OCI-LY1 (cell line): ENCODE data around the gene IL12RB1.

Experiments used
- H2AFZ ChIP-seq: fragments of 200-600 bp; sonication (generic), shearing (Covaris generic); 2 replicates; pipeline ENCODE4 v1.6.0; 2014; ENCODE audit warnings: antibody characterized with exemption, mild to moderate bottlenecking, low read length
- H3F3A ChIP-seq: fragments of 200-600 bp; sonication (generic), shearing (Covaris generic); 2 replicates; pipeline ENCODE4 v1.6.0; 2014; ENCODE audit warnings: mild to moderate bottlenecking, antibody characterized with exemption, low read length, moderate library complexity; ENCODE audit not compliant: insufficient read depth
- H3K27ac ChIP-seq: fragments of 200-600 bp; sonication (generic); 2 replicates; pipeline ENCODE4 v1.5.1; 2014; ENCODE audit warnings: low read length, mixed run types, mild to moderate bottlenecking, low read depth; ENCODE audit not compliant: poor library complexity, severe bottlenecking
- H3K27me3 ChIP-seq: fragments of 200-600 bp; sonication (generic); 2 replicates; pipeline ENCODE4 v1.6.0; 2014; ENCODE audit warnings: antibody characterized with exemption, mild to moderate bottlenecking, low read length, moderate library complexity; ENCODE audit not compliant: insufficient read depth
- H3K36me3 ChIP-seq: fragments of 200-600 bp; sonication (generic); 2 replicates; pipeline ENCODE4 v1.6.1; 2014; ENCODE audit warnings: mild to moderate bottlenecking, antibody characterized with exemption, low read length, moderate library complexity, mixed read lengths; ENCODE audit not compliant: insufficient read depth
- H3K4me1 ChIP-seq: fragments of 200-600 bp; sonication (generic); 2 replicates; pipeline ENCODE4 v1.5.1; 2014; ENCODE audit warnings: mild to moderate bottlenecking, low read length, moderate library complexity; ENCODE audit not compliant: insufficient read depth, severe bottlenecking
- H3K4me2 ChIP-seq: fragments of 200-600 bp; sonication (generic), shearing (Covaris generic); 2 replicates; pipeline ENCODE4 v1.6.1; 2014; ENCODE audit warnings: low read length
- H3K4me3 ChIP-seq: fragments of 200-600 bp; sonication (generic); 2 replicates; pipeline ENCODE4 v1.5.1; 2014; ENCODE audit warnings: low read length, low read depth, mild to moderate bottlenecking, mixed read lengths; ENCODE audit not compliant: poor library complexity, severe bottlenecking
- H3K79me2 ChIP-seq: fragments of 200-600 bp; shearing (Covaris generic); 2 replicates; pipeline ENCODE4 v1.6.1; 2016; ENCODE audit warnings: mixed run types, low read length, mixed read lengths; ENCODE audit not compliant: insufficient read depth
- H3K9ac ChIP-seq: fragments of 200-600 bp; sonication (generic), shearing (Covaris generic); 2 replicates; pipeline ENCODE4 v1.6.1; 2014; ENCODE audit warnings: mild to moderate bottlenecking, low read length, mixed read lengths
- H3K9me2 ChIP-seq: fragments of 200-600 bp; sonication (generic), shearing (Covaris generic); 2 replicates; pipeline ENCODE4 v1.6.1; 2014; ENCODE audit warnings: low read depth, mild to moderate bottlenecking, low read length, mixed read lengths
- H3K9me3 ChIP-seq: fragments of 200-600 bp; shearing (Covaris generic); 2 replicates; pipeline ENCODE4 v1.6.1; 2014; ENCODE audit warnings: low read length, mixed read lengths
- H4K20me1 ChIP-seq: fragments of 200-600 bp; sonication (generic), shearing (Covaris generic); 2 replicates; pipeline ENCODE4 v1.6.0; 2016; ENCODE audit warnings: mild to moderate bottlenecking, low read length; ENCODE audit not compliant: insufficient read depth
- EZH2 ChIP-seq: fragments of 200-600 bp; sonication (generic), shearing (Covaris generic); IDR thresholded peaks from 2 replicates; pipeline ENCODE4 v1.8.0; 2017; ENCODE audit warnings: borderline replicate concordance, mixed run types, mild to moderate bottlenecking, antibody characterized with exemption, low read length, moderate library complexity, mixed read lengths
- TF ChIP-seq, protein P1 (sequence below): fragments of 200-600 bp; sonication (generic), shearing (Covaris generic); IDR thresholded peaks from 2 replicates; pipeline ENCODE4 v1.5.1; 2017; ENCODE audit warnings: mild to moderate bottlenecking, antibody characterized with exemption, low read length, moderate library complexity, mixed read lengths

Gene IL12RB1

DNA sequence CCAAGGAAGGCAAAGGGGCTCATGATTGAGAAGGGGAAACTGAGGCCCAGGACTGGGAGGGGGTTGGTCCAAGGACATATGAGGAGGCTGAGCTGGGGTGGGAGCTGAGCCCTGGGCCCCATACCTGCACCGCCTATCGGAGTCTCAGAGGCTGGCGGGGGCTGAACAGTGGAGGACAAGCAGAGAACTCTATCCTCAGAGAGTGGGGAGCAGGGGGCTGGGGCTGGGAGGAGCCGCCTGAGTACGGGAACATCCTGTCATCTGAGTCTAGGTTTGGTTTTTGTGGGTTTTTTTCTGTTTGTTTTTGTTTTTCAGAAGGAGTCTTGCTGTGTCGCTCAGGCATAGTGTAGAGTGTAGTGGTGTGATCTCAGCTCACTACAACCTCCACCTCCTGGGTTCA, 72.5 kb downstream of the IL12RB1 start:
- H3K79me2 ChIP-seq, result no peaks in the 10 kb centered on the region
- no peaks in the 10 kb centered on the region for H4K20me1 ChIP-seq
- H3K27me3 ChIP-seq, result no peaks in the 10 kb centered on the region
- H3K36me3 ChIP-seq, result peaks cover 55% of the 10 kb centered on the region
- H3K4me2 ChIP-seq, result no peak overlapping the region
- no peaks in the 10 kb centered on the region for H3K9me2 ChIP-seq
- peaks cover 5% of the 10 kb centered on the region for H3K4me1 ChIP-seq
- H3K9ac ChIP-seq, result no peak overlapping the region
- no peaks in the 10 kb centered on the region for H3K9me3 ChIP-seq
- TF ChIP-seq, protein P1, sequence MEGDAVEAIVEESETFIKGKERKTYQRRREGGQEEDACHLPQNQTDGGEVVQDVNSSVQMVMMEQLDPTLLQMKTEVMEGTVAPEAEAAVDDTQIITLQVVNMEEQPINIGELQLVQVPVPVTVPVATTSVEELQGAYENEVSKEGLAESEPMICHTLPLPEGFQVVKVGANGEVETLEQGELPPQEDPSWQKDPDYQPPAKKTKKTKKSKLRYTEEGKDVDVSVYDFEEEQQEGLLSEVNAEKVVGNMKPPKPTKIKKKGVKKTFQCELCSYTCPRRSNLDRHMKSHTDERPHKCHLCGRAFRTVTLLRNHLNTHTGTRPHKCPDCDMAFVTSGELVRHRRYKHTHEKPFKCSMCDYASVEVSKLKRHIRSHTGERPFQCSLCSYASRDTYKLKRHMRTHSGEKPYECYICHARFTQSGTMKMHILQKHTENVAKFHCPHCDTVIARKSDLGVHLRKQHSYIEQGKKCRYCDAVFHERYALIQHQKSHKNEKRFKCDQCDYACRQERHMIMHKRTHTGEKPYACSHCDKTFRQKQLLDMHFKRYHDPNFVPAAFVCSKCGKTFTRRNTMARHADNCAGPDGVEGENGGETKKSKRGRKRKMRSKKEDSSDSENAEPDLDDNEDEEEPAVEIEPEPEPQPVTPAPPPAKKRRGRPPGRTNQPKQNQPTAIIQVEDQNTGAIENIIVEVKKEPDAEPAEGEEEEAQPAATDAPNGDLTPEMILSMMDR, result no peak
- no peak for TF ChIP-seq EZH2
- no peak overlapping the region for H3K27ac ChIP-seq
- H3F3A ChIP-seq, result no peaks in the 10 kb centered on the region
- H2AFZ ChIP-seq, result no peak overlapping the region
- H3K4me3 ChIP-seq, result no peak overlapping the region

DNA sequence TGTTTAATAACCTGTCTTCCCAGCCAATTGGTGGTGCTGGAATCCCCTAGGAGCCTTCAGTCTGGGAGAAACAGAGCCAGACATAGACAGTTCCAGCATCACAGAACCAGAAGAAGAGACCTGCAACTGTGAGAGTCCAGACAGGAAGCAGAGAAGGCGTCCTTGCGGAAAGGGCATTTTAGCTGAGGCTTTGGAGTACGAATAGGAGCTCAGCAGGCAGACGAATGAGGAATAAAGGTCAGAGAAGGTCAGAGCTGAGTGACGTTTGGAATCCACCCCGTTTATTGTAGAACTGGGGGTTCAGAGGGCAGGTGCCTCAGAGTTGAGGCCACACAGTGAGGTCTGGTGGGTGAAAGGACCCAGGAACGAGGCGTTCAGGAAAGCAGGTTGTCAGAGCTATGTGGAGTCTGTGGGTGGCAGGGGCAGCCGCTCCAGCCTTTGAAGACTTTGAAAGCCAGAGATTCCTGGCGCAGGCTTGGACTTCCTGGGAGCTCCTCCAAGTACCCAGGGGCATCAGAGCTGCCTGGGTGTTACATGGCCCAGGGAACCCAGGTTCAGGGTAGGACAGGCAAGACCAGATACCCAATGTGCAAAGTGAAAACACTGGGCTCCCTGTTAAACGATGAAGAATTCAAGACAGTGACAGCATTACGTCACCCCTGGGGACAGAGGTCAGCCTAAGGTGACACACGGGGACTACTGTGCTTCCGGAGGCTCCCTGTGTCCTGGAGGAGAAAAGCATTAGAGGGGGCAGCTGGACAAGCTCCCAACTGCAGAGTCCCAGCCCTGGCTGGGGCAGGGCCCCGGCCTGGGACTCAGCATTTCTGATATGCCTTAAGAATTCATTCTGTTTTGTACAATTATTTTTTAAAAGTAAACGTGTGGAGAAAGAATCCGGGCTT, 73.3 kb downstream of the IL12RB1 start:
- H3K27me3 ChIP-seq, result no peaks in the 10 kb centered on the region
- H2AFZ ChIP-seq, result no peak overlapping the region
- peaks cover 63% of the 10 kb centered on the region for H3K36me3 ChIP-seq
- no peak overlapping the region for H3K4me2 ChIP-seq
- no peak overlapping the region for H3K27ac ChIP-seq
- no peaks in the 10 kb centered on the region for H3K9me3 ChIP-seq
- no peaks in the 10 kb centered on the region for H4K20me1 ChIP-seq
- peaks cover 10% of the 10 kb centered on the region for H3K4me1 ChIP-seq
- no peak overlapping the region for H3K4me3 ChIP-seq
- no peaks in the 10 kb centered on the region for H3K79me2 ChIP-seq
- H3K9ac ChIP-seq, result no peak overlapping the region
- no peaks in the 10 kb centered on the region for H3K9me2 ChIP-seq
- no peak for TF ChIP-seq EZH2
- TF ChIP-seq, protein P1, result no peak
- H3F3A ChIP-seq, result no peaks in the 10 kb centered on the region

DNA sequence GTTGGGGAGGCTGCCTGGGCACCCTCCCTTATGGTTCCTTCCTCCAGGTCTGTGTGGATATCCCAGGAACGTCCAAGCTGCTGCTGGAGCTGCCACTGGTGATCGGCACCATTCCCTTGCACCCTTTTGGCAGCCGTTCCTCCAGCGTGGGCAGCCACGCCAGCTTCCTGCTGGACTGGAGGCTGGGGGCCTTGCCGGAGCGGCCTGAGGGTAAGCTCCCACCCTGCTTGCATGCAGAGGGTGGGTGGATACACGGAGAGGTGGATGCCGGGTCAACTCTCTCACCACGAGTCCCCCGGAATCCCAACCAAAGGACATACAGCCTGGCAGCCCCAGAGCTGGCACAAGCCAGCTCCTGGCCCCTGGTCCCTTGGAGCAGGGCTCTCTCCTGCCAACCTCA, 76.6 kb downstream of the IL12RB1 start:
- Histone ChIP-seq H3K27me3 (no peaks in the 10 kb centered on the region), H3K4me2 (no peak overlapping the region), H3F3A (no peaks in the 10 kb centered on the region), H3K4me3 (no peak overlapping the region), H4K20me1 (no peaks in the 10 kb centered on the region), H2AFZ (no peak overlapping the region), H3K4me1 (peaks cover 18% of the 10 kb centered on the region), H3K27ac (no peak overlapping the region), H3K79me2 (no peaks in the 10 kb centered on the region), H3K9me3 (no peaks in the 10 kb centered on the region), H3K9ac (no peak overlapping the region), H3K36me3 (peaks cover 59% of the 10 kb centered on the region), H3K9me2 (no peaks in the 10 kb centered on the region)
- TF ChIP-seq EZH2, result no peak
- TF ChIP-seq, protein P1, result no peak
